ENCODE results near the gene NFYC. TPM values are rescaled to one million over a fixed set of nuclear protein-coding genes. Genes with fewer than 3 reads are reported as not detected.

Gene NFYC
- total and polyA plus RNA-seq, 2 experiments from 2014 or later = 36.2 to 42.7 TPM

- no peak overlapping the region for H3K4me2 ChIP-seq
Observed at GRCh38 chr1:40651138-40651857, 40.2 kb upstream of the NFYC start.

GRCh38 chr1:40652468-40652867, 39.0 kb upstream of the NFYC start:
- Histone ChIP-seq H3K79me2 (replicated peaks; ENCODE audit: insufficient read depth) (no peaks in the 10 kb centered on the region), H3K4me3 (no peak overlapping the region), H3F3A (replicated peaks; ENCODE audit: low read depth) (no peaks in the 10 kb centered on the region), H3K4me2 (no peak overlapping the region), H3K36me3 (ENCODE audit: insufficient read depth) (no peaks in the 10 kb centered on the region), H2AFZ (no peak overlapping the region), H3K27me3 (ENCODE audit: insufficient read depth) (no peaks in the 10 kb centered on the region), H3K27ac (ENCODE audit: low read depth) (no peak overlapping the region), H3K9me2 (ENCODE audit: insufficient read depth) (no peaks in the 10 kb centered on the region), H3K4me1 (ENCODE audit: insufficient read depth) (peaks cover 22% of the 10 kb centered on the region), H4K20me1 (replicated peaks; ENCODE audit: insufficient read depth) (peaks cover 8% of the 10 kb centered on the region; the same call in 1 of the 2 replicates)
- Mint-ChIP-seq H3K27me3 (ENCODE audit: insufficient read depth, low read depth, poor library complexity) (peaks cover 8% of the 10 kb centered on the region), H3K36me3 (ENCODE audit: low read depth) (no peaks in the 10 kb centered on the region), H3K4me1 (peaks cover 12% of the 10 kb centered on the region), H3K4me3 (no peak overlapping the region), H3K9me3 (no peaks in the 10 kb centered on the region), H3K27ac (no peak overlapping the region)
- no peak for ATAC-seq
- DNase-seq (ENCODE audit: low spot score) = no peak
- TF ChIP-seq ZNF331 (CRISPR knock-in tag; IDR thresholded peaks at IDR 0.05; ENCODE audit: low read depth) = no peak
- TF ChIP-seq STAT1 (IDR thresholded peaks at IDR 0.05; ENCODE audit: unreplicated experiment) = no peak
- TF ChIP-seq POLR2AphosphoS5 (IDR thresholded peaks at IDR 0.05; ENCODE audit: low read depth) = no peak
- TF ChIP-seq EZH2 (IDR thresholded peaks at IDR 0.05; ENCODE audit: low read depth, unreplicated experiment) = no peak
- TF ChIP-seq CREB1 (CRISPR knock-in tag; IDR thresholded peaks at IDR 0.05; ENCODE audit: low read depth) = no peak
- no peak for TF ChIP-seq ZNF462 (CRISPR knock-in tag; IDR thresholded peaks at IDR 0.05)
- no peak for TF ChIP-seq ZNF114 (CRISPR knock-in tag; IDR thresholded peaks at IDR 0.05)
- no peak for TF ChIP-seq ETS1 (IDR thresholded peaks at IDR 0.05)
- TF ChIP-seq EZH2phosphoT487 (IDR thresholded peaks at IDR 0.05; ENCODE audit: unreplicated experiment) = no peak

More at GRCh38 chr1:40651138-40651857, 40.2 kb upstream of the NFYC start:
- Mint-ChIP-seq H3K4me3 (no peak overlapping the region), H3K27ac (no peak overlapping the region), H3K36me3 (ENCODE audit: low read depth) (no peaks in the 10 kb centered on the region), H3K4me1 (peaks cover 13% of the 10 kb centered on the region), H3K9me3 (no peaks in the 10 kb centered on the region), H3K27me3 (ENCODE audit: insufficient read depth, low read depth, poor library complexity) (peaks cover 7% of the 10 kb centered on the region)
- no peaks in the 10 kb centered on the region for H3K79me2 ChIP-seq (replicated peaks; ENCODE audit: insufficient read depth)
- H3K4me1 ChIP-seq (ENCODE audit: insufficient read depth) = peaks cover 22% of the 10 kb centered on the region
- H3K27me3 ChIP-seq (ENCODE audit: insufficient read depth) = no peaks in the 10 kb centered on the region
- TF ChIP-seq, protein P1, sequence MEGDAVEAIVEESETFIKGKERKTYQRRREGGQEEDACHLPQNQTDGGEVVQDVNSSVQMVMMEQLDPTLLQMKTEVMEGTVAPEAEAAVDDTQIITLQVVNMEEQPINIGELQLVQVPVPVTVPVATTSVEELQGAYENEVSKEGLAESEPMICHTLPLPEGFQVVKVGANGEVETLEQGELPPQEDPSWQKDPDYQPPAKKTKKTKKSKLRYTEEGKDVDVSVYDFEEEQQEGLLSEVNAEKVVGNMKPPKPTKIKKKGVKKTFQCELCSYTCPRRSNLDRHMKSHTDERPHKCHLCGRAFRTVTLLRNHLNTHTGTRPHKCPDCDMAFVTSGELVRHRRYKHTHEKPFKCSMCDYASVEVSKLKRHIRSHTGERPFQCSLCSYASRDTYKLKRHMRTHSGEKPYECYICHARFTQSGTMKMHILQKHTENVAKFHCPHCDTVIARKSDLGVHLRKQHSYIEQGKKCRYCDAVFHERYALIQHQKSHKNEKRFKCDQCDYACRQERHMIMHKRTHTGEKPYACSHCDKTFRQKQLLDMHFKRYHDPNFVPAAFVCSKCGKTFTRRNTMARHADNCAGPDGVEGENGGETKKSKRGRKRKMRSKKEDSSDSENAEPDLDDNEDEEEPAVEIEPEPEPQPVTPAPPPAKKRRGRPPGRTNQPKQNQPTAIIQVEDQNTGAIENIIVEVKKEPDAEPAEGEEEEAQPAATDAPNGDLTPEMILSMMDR (conservative IDR thresholded peaks at IDR 0.05; ENCODE audit: low read depth in 2 of 2) = peak; percentile 46 to 52
- TF ChIP-seq NANOG (IDR thresholded peaks at IDR 0.05; ENCODE audit: borderline replicate concordance) = no peak
- no peaks in the 10 kb centered on the region for H3K9me2 ChIP-seq (ENCODE audit: insufficient read depth)
- H2AFZ ChIP-seq = no peak overlapping the region
- H3K36me3 ChIP-seq (ENCODE audit: insufficient read depth) = no peaks in the 10 kb centered on the region
- H3K4me3 ChIP-seq = no peak overlapping the region
- no peaks in the 10 kb centered on the region for H3F3A ChIP-seq (replicated peaks; ENCODE audit: low read depth)
- no peak overlapping the region for H3K27ac ChIP-seq (ENCODE audit: low read depth)
- ATAC-seq (no peak), DNase-seq (ENCODE audit: low spot score) (peak; percentile 53)
- peaks cover 10% of the 10 kb centered on the region; the same call in 1 of the 2 replicates for H4K20me1 ChIP-seq (replicated peaks; ENCODE audit: insufficient read depth)

All from GM23338 (cell line).